Right atrium auricular region (tissue), 2 donors: ENCODE results near the gene TEX36. TPM values are rescaled to one million over a fixed set of nuclear protein-coding genes. Genes with fewer than 3 reads are reported as not detected.

Source experiments
- DNase-seq: peaks from one replicate; pipeline ENCODE4 v3.0.0-alpha.2; 2019; ENCODE audit warnings: low spot score
- H3K27ac ChIP-seq, 2 donors: fragments of 200-600 bp; sonication (generic); 1 replicate in 1 of 2; 2 replicates in 1 of 2; pipeline ENCODE4 v1.5.1; 2016 to 2019
- H3K27me3 ChIP-seq, 2 donors: fragments of 200-600 bp; sonication (generic); one replicate each; pipeline versions ENCODE4 v1.5.1 to v1.6.0; 2017 to 2019
- H3K36me3 ChIP-seq: fragments of 200-600 bp; sonication (generic); one replicate; pipeline ENCODE4 v1.5.1; 2016
- H3K4me1 ChIP-seq, 2 donors: fragments of 200-600 bp; sonication (generic); one replicate each; pipeline versions ENCODE4 v1.5.1 to v1.6.0; 2017 to 2019
- H3K4me3 ChIP-seq, 2 donors: fragments of 200-600 bp; sonication (generic); 1 replicate in 1 of 2; 2 replicates in 1 of 2; pipeline ENCODE4 v1.5.1; 2017 to 2019; ENCODE audit warnings: mild to moderate bottlenecking in 1 of 2, moderate library complexity in 1 of 2
- H3K9me3 ChIP-seq, 2 donors: fragments of 200-600 bp; sonication (generic); one replicate each; pipeline ENCODE4 v1.5.1; 2019
- CTCF ChIP-seq, 2 donors: fragments of 200-600 bp; sonication (generic); IDR thresholded peaks; one replicate each; pipeline ENCODE4 v1.5.1; 2019; ENCODE audit warnings: antibody characterized with exemption in 2 of 2
- total RNA-seq, 2 donors: library from RNA; depleted of rRNA; stranded (reverse); fragments of >200 nt; gene quantifications; one replicate each; pipeline ENCODE4 v1.1.0, GENCODE V29; 2016

Gene TEX36
- total RNA-seq, result not detected

GRCh38 chr10:125683063-125683462 lies at the start of gene TEX36:
Gene TEX36, minus strand, starts transcription at chr10:125683163. Its CDS starts 174 bp downstream, at chr10:125682989.
- no peak for TF ChIP-seq CTCF (IDR thresholded peaks at IDR 0.05)
- Histone ChIP-seq H3K4me1 (no peaks in the 10 kb centered on the region), H3K27ac (no peak within 1 kb of the TSS), H3K36me3 (no peaks in the 10 kb centered on the region), H3K4me3 (no peak within 1 kb of the TSS), H3K9me3 (no peaks in the 10 kb centered on the region), H3K27me3 (no peaks in the 10 kb centered on the region)
- DNase-seq, result no peak

- Histone ChIP-seq H3K27me3 (no peaks in the 10 kb centered on the region), H3K9me3 (no peaks in the 10 kb centered on the region), H3K27ac (no peak overlapping the region), H3K36me3 (peaks cover 100% of the 10 kb centered on the region), H3K4me3 (no peak overlapping the region), H3K4me1 (no peaks in the 10 kb centered on the region)
- no peak for TF ChIP-seq CTCF (IDR thresholded peaks at IDR 0.05)
- no peak for DNase-seq
Measured at GRCh38 chr10:125727436-125727835, 44.5 kb upstream of the TEX36 start.

GRCh38 chr10:125726914-125727313 lies 44.0 kb upstream of the TEX36 start:
- H3K27me3 ChIP-seq, result no peaks in the 10 kb centered on the region
- H3K9me3 ChIP-seq, result no peaks in the 10 kb centered on the region
- no peak for TF ChIP-seq CTCF (IDR thresholded peaks at IDR 0.05)
- no peak for DNase-seq
- no peak overlapping the region for H3K27ac ChIP-seq
- no peak overlapping the region for H3K4me3 ChIP-seq
- H3K4me1 ChIP-seq, result no peaks in the 10 kb centered on the region
- H3K36me3 ChIP-seq, result peaks cover 99% of the 10 kb centered on the region

- Histone ChIP-seq H3K9me3 (no peaks in the 10 kb centered on the region), H3K36me3 (peaks cover 58% of the 10 kb centered on the region), H3K4me3 (no peak overlapping the region), H3K27ac (no peak overlapping the region), H3K4me1 (peaks cover 0 to 22% of the 10 kb centered on the region in 2 donors), H3K27me3 (no peaks in the 10 kb centered on the region)
- TF ChIP-seq CTCF (IDR thresholded peaks at IDR 0.05), result no peak
- DNase-seq, result no peak
Measured at GRCh38 chr10:125722811-125723210, 39.8 kb upstream of the TEX36 start.

- no peak for TF ChIP-seq CTCF (IDR thresholded peaks at IDR 0.05)
- DNase-seq, result no peak
- Histone ChIP-seq H3K4me1 (peaks cover 0 to 22% of the 10 kb centered on the region in 2 donors), H3K4me3 (no peak overlapping the region), H3K36me3 (peaks cover 40% of the 10 kb centered on the region), H3K27me3 (no peaks in the 10 kb centered on the region), H3K9me3 (no peaks in the 10 kb centered on the region), H3K27ac (no peak overlapping the region)
Measured at GRCh38 chr10:125721035-125721434, 38.1 kb upstream of the TEX36 start.

GRCh38 chr10:125720002-125720382 lies 37.0 kb upstream of the TEX36 start:
- H3K9me3 ChIP-seq, result no peaks in the 10 kb centered on the region
- DNase-seq, result no peak

More at GRCh38 chr10:125720002-125720382, 37.0 kb upstream of the TEX36 start:
- H3K27me3 ChIP-seq, result no peaks in the 10 kb centered on the region
- no peak for TF ChIP-seq CTCF (IDR thresholded peaks at IDR 0.05)
- peak overlapping the region; percentile 87 to 90 for H3K27ac ChIP-seq
- peak overlapping the region; percentile 86 to 90 for H3K4me3 ChIP-seq
- H3K4me1 ChIP-seq, result peaks cover 0 to 22% of the 10 kb centered on the region in 2 donors
- peaks cover 30% of the 10 kb centered on the region for H3K36me3 ChIP-seq
